ENCODE results near the gene CCDC146.
A peak's percentile ranks its signal among the peaks of the same experiment; 100 is the strongest.
"Not testable (repeated sequence)": the region's sequence is repeated elsewhere in the genome, so short reads cannot be mapped to it uniquely, and the experiment has no call there.

CCDC146 gene

GRCh38 chr7:77208416-77208815 is 86.0 kb downstream of the CCDC146 start:
- peak; percentile 31 for DNase-seq

DNA sequence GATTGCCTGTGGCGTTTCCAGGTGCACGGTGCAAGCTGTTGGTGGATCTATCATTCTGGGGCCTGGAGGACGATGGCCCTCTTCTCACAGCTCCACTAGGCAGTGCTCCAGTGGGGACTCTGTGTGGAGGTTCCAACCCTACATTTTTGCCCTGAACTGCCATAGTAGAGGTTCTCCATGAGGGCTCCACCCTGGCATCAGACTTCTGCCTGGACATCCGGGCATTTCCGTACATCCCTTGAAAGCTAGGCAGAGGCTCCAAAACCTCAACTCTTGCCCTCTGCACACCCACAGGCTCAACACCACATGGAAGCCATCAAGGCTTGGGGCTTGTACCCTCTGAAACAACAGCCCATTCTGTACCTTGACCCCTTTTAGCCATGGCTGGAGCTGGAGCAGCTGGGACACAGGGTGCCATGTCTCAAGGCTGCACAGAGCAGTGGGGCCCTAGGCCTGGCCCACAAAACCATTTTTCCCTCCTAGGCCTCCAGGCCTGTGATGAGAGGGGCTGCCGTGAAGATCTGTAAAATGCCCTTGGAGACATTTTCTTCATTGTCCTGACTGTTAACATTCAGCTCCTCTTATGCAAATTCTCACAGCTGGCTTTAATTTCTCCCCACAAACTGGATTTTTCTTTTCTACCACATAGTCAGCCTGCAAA is 87.2 kb downstream of the CCDC146 start:
- no peak for DNase-seq

DNA sequence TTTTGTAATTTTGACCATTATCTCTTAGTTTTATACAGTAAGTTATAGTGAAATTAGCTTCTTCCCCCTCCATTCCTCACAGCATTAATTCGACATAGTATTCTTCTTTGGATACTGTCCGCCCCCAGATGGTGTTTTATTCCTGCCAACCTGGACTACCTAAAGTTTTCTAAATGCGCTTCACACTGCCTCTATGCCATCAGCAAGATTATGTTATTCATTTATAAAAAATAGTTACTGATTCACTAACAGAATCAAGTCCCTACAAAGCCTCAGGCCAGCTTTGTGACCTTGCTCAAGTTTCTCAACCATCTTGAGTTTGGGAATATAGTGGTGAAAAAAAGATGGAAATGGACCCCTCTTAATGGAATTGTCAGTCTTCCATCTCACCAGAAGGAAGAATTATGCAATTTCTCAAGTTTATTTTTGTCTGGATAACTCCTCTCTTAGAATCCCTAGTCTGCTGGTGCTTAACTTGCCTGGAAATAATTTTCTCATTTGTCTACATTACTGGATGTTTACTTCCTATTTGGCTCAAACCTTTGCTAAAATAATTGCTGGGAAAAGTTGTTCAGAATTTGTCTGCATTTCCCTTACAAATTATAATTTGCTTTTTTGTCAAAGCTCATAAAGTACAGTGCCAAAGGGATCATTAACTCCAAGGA is 93.9 kb downstream of the CCDC146 start:
- no peak for DNase-seq

DNA sequence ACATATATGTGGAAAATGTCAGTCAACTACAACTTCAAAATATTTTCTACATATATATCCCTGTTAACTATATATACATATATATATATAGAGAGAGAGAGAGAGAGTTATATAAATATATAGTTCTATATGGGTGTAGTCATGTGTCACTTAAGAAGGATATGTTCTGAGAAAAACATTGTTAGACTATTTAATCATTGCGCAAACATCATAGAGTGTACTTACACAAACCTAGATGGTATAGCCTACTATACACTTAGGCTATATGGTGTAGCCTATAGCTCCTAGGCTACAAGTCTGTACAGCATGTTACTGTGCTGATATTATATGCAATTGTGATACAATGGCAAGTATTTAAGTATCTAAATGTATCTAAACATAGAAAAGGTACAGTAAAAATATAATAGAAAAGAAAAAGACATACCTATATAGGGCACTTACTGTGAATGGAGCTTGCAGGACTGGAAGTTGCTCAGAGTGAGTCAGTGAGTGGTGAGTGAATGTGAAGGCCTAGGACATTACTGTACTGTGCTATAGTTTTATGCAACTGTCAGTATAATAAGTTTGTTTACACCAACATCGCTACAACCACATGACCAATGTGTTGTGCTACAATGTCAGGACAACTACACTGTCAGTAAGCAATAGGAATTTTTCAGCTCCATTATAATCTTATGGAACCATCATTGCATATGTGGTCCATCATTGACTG is 95.2 kb downstream of the CCDC146 start:
- DNase-seq, result no peak

- DNase-seq, result not testable (repeated sequence)
Measured at GRCh38 chr7:77219701-77220331, 97.4 kb downstream of the CCDC146 start.

DNA sequence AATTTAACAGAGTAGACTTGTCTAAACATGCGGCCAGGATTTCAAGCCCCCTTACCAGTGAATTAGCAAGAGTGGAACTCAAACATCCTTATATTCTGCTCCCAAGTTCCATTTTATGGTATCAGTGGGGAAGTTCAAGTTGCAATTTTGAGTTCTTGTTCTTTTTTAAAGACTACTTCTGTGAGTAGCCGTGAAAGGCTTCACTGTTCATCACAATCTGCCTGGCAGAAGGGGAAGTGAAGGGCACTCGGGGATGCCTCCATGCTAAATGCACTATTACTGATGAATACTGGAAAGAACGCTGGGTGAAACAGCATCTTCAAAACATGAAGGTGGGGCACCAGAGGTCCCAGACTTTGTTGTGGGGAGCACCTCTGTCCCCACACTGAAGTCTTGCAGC is 99.7 kb downstream of the CCDC146 start:
- DNase-seq, result no peak

DNA sequence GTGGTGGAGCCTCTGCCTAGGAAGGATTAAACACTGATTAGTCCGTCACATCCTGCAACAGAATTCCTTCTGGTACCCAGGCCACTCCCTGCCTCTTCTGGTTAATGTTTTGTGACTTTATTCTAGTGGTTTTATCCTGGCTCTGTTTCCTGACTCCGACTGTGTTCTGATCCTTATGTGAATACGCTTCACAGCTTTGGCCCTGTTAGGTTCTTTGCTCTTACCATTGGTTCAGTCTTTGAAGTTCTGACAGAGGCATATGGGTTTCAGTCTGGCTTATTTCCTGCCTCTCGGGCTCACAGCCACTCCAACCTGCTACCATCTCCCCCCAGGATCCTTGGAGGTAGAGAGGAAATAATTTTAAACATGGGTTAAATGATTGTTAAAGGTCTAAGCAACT is 100.4 kb downstream of the CCDC146 start:
- no peak for DNase-seq

DNA sequence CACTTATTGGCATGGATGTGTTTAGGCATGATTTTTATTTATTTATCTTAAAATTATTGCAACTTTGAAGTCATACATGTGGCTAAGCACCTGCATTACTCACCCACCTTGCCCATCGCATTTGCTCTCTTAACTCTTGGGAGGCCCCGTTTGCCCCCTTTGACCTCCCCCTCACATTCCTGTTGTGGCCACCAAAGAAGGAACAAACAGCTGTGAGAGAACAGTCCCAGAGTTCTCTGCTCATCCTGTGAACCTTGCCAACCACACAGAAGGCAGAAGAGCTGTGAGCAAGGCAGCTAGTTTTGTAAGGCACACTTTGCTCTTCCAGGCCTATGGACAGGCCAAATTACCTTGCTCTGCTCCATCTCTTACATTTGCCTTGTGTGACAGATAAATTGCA is 100.8 kb downstream of the CCDC146 start:
- DNase-seq, result no peak

DNA sequence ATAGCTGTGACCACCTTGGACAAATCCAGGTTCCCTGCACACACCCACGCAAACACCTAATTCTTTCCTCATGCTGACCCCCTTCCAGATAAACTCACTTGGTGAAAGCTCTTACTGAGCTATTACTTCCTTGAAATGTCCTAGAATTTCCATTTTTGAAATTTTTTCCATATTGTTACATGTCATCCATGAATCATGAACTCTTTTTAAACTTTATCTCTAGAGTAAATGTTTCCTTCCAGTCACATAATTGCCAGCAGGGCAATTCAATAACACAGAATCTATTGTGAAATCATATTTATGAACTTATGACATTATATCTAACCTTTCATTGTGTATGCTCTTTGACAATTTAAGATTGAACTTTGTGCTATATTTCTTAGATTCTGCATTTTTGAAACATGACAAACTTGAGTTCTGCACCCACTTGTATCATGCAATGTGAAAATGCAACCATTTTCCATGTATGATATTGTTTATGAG is 104.0 kb downstream of the CCDC146 start:
- no peak for DNase-seq

GRCh38 chr7:77228795-77229194 is 106.4 kb downstream of the CCDC146 start:
- DNase-seq, result not testable (repeated sequence)

- DNase-seq, result no peak
Measured at GRCh38 chr7:77232467-77232866, 110.1 kb downstream of the CCDC146 start.

DNA sequence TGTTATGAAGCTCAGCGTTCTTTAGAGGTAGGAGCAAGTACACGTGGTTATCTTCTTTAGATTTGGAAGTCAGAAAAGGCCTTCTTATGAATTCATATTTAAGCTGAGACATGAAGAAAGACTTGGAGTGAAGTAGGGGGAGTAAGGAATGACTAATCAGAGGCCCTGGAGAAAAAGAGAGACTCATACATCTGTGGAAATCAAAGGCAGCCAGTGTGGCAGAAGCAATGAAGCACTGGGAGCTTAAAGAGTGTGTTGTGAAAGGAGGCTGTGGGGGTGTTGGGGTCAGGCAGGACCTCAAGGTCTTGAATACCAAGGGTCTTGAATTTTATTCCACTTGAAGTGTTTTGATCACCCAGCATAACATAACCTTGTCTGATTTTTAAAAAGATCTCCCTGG is 112.9 kb downstream of the CCDC146 start:
- no peak for DNase-seq

GRCh38 chr7:77238703-77239136 is 116.3 kb downstream of the CCDC146 start:
- peak; percentile 55 for DNase-seq

DNA sequence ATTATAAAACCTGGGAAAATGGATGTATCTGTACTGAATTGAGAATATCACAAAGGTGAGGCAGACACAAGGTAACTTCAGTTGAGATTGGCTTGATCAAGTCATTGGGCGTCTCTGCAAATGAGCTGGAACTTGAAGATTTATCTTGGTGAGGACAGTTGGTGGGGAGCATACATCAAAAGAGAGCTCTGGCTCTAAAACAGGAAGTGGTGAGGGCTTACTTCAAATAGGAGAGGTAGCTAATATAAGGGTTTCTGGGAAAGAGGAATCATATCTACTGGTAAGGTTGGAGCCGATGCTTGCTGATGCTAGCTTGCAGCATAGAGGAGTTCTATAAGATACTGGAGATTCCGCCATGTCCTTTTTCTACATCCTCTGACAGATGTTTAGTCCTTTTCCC is 117.1 kb downstream of the CCDC146 start:
- DNase-seq, result peak; percentile 77

DNA sequence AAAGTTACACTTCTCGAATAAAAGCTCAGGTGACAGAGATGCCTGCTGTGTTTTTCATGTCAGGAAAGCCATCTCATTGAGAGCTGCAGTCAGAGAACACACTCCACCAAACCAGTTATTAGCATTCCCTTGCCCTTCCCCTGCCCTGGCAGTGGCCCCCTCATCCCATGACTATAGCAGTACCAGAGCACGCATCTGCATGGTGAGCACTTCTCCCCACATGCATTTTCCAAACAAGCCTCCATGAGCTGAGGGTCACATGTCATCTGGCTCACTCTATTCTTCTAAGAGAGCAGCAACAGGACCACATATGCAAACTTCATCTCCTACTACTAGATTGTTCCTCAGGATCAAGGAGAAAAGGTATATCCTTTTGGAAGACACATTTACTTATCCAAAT is 119.7 kb downstream of the CCDC146 start:
- DNase-seq, result no peak

- peak; percentile 28 for DNase-seq
Measured at GRCh38 chr7:77242554-77242953, 120.1 kb downstream of the CCDC146 start.

- DNase-seq, result no peak
Measured at GRCh38 chr7:77244222-77244934, 122.0 kb downstream of the CCDC146 start.

DNA sequence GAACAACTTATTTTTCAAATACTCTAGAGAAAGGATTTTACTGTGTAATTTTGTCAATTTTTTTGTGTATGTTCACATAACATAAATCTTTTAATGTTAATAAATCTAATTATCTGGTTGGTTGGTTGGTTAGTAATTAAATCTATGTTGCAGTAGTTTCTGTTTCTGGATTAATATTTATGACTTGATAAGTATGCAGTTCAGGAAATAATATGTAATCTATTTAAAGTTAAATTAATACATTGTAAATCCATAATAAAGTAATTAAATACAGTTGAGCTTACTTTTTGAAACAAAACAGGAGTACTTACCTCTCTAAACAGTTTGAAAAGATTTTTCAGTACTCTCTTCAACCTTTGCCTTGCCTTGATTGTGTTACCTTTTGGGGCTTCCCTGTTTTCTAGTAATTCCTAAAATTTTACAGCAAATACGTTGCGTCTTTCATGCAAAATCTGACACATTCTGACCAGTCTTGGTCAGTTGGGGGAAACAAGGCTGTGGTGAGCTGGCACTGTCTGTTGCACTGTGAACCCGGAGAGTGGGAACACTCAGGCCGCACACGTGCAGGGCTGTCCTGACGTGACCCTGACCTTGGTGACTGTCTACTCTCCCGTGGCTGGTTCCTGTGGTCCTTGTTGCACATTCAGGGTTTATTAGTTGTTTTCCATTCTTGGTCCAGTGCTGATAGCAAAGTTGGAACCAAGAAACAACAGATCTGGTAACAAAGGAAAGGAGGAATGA is 122.8 kb downstream of the CCDC146 start:
- no peak for DNase-seq

DNA sequence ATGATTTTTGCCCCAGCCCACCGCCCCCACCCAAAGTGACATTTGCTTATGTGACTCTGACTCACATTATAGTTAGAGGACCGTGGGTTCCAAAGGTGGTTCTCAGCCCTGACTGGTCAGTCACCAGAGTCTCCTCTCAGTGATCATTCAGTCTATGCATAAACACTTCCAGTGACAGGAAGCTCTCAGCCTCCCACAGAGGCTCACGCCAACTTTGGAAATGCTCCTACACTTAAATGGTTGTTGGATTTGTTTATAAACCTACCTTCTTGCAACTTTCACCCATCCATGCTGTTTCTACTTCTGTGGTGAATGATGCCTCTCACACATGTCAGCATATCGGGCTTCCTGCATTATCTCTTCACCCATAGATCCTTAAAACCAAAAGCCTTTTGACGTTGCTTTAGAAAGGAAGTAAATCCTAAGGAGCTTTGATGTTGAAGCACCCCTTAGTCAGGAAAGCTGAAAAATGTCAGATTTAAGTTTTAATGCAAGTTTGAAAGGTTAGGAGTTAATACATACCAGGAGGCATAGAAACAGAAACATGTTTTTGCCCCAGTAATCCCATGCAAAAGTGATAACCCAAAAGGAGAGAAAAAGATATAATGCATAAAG is 123.7 kb downstream of the CCDC146 start:
- peak; percentile 50 for DNase-seq

DNA sequence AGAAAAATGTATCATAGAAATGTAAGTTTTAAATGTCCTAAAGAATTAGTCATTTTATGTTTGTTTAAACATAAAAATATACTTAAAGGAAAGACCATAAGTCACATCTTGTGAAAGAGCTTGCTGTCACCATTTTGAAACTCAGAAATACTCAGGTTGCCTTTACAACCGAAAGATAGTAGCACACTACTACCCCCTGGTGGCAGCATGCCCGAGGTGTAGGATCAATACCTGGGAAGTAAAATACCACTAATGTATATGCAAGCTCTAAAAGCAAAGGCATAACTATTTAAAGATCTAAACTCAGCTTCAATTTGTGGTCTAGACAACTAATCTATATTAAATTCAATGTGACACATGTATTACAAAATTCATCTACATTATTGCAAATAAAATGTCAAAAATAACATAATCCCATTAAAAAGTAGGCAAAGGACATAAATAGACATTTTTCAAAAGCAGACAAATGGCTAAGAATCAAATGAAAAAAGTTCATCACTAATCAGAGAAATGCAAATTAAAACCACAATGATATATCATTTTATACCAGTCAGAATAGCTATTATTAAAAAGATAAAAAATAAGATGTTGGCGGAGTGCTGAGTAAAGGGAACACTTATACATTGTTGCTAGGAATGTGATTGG is 124.9 kb downstream of the CCDC146 start:
- DNase-seq, result peak; percentile 94

GRCh38 chr7:77248154-77248553 is 125.7 kb downstream of the CCDC146 start:
- no peak for DNase-seq

Data from OCI-M1 (cell line).